GM21515 (cell line): ENCODE measurements around the gene CTLA4.

Experiments
- ATAC-seq: cut with Tn5 transposase; IDR thresholded peaks from one replicate; pipeline ENCODE4 v1.9.1; 2021; ENCODE audit not compliant: unreplicated experiment

The CTLA4 gene

GRCh38 chr2:203889944-203890343, 22.4 kb downstream of the CTLA4 start:
- ATAC-seq: no peak

DNA sequence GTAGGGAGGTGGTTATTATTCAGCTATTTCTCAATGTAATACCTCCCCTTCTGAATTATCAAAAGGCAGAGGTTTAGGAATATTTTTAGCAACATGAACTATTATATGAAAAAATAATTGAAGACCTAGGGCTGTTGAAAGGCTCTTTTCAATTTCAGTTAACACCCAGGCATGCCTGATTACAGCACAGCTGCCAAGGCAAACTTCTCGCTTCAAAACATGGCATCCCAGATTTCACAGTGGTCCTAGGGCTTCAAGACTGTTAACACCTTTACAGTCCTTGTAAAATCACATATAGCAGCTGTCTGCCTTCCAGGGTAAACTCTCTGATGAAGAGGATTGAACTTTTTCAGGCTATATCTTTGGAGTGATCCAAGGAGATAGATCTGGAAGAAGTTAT, 23.2 kb downstream of the CTLA4 start:
- no peak for ATAC-seq

DNA sequence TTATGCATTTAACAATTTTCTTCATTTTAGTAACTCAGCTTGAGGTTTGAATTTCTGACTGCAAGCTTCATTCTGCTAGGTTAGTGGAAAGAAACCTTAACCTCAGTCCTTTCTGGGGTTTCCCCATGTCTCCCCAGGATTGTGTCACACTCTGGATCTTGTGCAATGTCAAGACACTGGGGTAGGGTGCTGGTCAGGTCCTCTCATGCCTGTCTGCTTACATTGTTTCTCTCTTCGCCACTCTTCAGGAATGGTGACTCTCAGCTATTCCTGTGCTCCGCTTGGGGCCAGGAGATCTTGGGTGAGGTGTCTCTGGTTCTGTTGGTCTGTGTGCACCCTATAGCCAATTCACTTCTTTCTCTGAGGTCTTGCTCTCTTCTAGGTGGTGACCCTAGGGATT, 23.9 kb downstream of the CTLA4 start:
- no peak for ATAC-seq

- no peak for ATAC-seq
Observed at GRCh38 chr2:203892207-203892606, 24.6 kb downstream of the CTLA4 start.

DNA sequence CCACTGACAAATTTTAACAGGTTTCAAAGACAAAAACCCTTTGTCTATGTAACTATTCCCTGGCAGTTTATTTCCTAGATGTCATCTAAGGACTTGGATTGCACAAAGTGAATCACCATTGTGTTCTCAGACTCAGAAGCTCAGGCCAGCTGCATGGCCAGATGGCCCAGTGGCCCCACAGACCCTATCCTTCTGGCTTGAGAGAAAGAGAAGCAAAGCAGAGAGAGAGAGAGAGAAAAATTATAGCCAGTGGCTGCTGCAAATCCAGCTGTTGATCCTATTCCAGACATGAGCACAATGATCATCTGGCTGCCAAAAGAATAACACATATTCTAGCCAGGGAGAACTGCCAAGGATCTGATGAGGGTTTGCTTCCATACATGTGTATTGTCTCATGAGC, 25.8 kb downstream of the CTLA4 start:
- ATAC-seq: no peak

DNA sequence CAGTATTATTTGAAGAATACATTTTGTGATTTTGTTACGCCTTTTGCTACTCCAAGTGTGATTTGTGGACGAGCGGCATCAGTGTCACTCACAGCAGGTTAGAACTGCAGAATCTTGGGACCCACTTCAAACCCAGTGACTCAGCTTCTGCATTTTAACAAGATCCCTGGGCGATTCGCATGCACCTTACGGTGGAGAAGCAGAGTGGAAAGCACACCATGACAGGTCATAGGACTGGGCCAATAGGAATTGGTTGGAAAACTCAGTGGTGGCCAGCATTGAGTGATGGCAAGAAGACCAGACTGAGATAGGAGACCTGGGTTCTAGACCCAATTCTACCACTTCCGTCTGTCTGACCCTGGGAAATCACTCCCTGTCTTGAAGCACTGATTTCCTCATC, 26.3 kb downstream of the CTLA4 start:
- ATAC-seq: no peak

- ATAC-seq: no peak
Observed at GRCh38 chr2:203894262-203894661, 26.7 kb downstream of the CTLA4 start.

GRCh38 chr2:203897544-203897943, 30.0 kb downstream of the CTLA4 start:
- ATAC-seq: no peak

DNA sequence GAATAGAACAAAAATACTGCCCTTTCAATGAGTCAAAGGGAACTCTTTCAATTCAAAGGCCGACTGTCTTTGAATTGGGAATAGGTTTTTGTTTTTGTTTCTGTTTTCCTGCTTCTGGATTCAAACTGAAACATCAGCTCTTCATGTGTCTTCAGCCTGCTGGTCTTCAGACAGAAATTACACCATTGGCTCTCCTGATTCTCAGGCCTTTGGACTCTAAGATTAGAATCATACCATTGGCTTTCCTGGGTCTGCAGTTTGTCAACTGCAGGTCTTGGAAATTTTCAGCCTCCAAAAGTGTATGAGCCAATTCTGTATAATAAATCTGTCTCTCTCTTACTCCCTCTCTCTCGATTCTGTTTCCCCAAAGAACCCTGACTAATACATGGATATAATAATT, 31.1 kb downstream of the CTLA4 start:
- ATAC-seq: no peak

DNA sequence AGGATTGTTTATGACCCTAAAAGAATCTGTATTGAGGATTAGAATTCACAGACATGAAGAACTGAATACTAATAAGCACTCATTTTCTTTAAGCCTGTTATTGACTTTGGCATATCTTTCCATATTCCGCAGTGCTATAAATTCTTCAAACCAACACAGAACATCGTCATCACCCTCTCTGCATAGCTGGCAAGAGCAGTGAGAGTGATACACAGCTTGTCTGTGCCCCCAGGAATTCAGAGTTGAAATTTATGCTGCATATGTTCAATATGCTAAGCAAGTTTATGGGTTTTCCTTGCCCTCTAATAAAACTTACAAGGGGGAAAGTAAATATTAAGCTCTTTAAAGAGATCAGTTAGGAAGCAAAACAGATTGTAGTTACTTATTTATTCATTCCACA, 32.7 kb downstream of the CTLA4 start:
- ATAC-seq: no peak

- no peak for ATAC-seq
Observed at GRCh38 chr2:203904022-203904421, 36.5 kb downstream of the CTLA4 start.

DNA sequence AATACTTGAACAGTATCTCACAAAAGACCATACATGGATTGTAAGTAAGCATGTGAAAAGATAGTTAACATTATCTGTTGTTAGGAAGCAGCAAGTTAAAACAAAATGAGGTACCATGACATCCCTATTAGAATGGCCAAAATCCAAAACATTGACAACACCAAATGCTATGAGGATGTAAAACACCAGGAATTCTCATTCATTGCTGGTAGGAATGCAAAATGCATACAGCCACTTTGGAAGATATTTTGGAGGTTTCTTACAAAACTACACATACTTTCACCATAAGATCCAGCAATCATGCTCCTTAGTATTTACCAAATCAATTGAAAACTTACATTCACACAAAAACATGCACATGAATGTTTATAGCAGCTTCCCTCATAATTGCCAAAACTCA, 38.1 kb downstream of the CTLA4 start:
- ATAC-seq: no peak

DNA sequence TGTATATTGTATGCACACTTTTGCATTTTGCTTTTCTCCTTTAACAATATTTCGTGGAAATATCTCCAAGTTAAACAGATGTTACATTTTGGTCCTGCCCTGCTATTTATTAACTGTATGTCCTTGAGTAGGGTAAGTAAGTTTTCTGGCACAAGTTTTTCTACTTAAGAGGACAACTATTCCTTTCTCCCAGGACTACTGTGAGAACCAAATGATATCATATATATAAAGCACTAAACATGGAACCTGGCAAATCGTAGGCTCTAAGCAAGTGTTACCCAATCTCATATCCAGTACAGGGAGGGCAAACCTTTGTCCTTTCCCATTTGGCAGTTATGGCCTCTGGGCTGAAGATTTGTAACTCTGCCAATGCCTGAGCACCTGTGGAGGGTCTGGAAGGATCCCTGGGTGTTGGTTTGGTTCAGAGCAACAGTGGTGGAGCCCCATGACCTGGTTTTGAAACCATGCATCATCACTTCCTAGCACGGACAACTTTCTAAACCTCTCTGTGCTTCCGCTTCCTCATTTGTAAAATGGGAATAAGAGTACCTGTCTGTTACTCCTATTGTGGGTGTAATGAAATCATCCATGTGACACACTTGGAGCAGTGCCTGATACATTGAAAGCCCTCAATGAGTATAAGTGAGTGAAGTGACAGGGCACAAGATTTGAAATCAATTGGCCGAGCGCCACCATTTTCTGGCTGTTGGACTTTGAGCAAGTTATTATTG, 40.7 kb downstream of the CTLA4 start:
- ATAC-seq: no peak

GRCh38 chr2:203908797-203909185, 41.2 kb downstream of the CTLA4 start:
- ATAC-seq: no peak

GRCh38 chr2:203909261-203909967, 41.8 kb downstream of the CTLA4 start:
- no peak for ATAC-seq

- no peak for ATAC-seq
Observed at GRCh38 chr2:203909974-203910373, 42.4 kb downstream of the CTLA4 start.

DNA sequence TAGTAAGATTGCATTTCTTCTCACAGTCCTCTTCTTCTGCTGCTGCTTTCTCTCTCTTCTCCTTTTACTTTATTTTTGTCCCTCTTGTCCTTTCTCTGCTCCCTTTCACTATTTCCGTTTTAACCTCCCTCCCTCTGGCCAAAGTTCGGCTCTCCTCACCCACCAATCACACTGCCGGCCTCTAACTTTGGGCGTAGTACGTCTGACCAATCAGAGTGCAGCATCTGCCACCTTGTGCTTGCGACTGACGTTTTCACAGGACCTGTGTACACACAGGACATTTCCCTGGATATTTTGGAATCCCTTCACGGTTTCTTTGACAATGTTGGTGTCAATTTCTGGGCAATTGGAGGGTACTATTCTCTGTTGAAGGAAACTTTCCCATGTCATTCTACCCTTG, 46.4 kb downstream of the CTLA4 start:
- ATAC-seq: no peak

DNA sequence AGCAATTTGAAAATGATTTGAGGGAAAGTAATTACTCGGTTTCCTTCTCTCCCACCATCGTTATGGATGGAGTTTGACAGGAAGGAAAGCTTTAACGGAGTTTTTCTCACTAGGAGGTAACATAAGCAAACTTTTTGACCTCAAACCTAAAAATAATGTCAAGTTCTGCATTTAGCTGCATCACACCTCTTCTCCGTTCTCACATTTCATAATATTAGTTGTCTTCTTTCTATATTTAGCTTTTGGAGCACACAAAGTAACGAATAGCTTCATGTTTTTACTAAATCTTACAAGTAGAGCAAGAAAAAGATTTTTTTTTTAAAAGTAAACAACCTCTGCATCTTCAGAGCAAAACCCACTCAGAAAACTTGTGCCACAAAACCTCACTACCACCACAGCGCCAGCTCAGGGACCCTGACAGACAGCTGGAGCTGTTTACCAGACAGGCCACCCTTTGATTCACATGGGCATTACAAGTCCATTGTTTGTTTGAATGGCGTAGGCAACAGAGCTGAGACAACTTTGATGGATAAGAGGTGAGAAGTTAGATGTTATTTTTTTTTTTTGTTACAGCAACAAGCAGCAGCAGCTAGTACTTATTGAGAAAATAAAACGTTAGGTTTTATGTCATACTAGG, 47.1 kb downstream of the CTLA4 start:
- ATAC-seq: no peak

GRCh38 chr2:203915256-203915655, 47.7 kb downstream of the CTLA4 start:
- no peak for ATAC-seq

GRCh38 chr2:203916756-203917155, 49.2 kb downstream of the CTLA4 start:
- no peak for ATAC-seq

DNA sequence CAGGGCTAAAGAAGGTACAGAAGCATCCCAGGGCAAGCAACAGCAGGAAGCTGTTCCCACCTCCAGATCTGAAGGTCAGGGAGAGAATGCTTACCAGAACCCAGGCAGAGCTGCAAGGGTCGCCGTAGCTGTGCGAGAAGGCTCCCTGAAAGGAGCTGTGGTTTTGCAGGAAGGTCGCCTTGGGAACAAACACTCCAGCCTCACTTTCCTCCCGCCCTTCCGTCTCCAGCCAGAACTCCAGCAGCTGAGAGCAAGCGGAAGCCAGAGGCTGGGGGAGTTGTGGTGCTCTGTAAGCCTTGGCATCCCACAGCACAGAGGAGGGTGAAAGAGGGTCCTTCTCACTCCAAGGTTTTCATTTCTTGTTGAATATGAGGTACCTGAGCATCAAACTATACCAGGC, 50.7 kb downstream of the CTLA4 start:
- no peak for ATAC-seq

DNA sequence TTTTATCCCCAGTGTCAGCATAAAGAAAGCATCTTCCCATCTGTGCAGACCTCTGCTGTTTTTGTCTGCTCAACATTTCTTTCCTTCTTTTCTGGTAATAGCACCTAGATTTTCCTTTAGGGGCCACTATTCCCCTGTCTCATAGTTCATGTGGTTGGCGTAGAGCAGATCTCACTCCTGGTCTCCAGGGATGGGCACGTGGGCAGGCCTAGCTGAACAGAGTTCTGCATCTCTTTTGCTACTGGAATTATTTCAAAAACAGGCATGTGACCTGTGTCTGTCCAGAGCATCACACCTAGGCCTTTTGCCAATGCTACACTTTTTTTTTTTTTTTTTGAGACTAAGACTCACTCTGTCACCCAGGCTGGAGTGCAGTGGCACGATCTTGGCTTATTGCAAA, 51.3 kb downstream of the CTLA4 start:
- ATAC-seq: no peak
